Prostate gland (tissue), 2 donors: Measurements from ENCODE around the gene CACNA1S.

Source experiments
- POLR2A ChIP-seq: fragments of 450-650 bp; IDR thresholded peaks from one replicate; pipeline ENCODE4 v1.6.1; 2016; ENCODE audit warnings: antibody characterized with exemption, mild to moderate bottlenecking
- TF ChIP-seq, protein P1 (sequence below), 4 experiments: fragments of 200-600 bp in 2 of 4; fragments of 450-650 bp in 2 of 4; sonication (generic) in 2 of 4; IDR thresholded peaks; 1 replicate in 3 of 4; 2 replicates in 1 of 4; pipeline ENCODE4 v1.5.1; 2016 to 2019; ENCODE audit warnings: antibody characterized with exemption in 4 of 4, mild to moderate bottlenecking in 2 of 4, moderate library complexity in 2 of 4

DNA sequence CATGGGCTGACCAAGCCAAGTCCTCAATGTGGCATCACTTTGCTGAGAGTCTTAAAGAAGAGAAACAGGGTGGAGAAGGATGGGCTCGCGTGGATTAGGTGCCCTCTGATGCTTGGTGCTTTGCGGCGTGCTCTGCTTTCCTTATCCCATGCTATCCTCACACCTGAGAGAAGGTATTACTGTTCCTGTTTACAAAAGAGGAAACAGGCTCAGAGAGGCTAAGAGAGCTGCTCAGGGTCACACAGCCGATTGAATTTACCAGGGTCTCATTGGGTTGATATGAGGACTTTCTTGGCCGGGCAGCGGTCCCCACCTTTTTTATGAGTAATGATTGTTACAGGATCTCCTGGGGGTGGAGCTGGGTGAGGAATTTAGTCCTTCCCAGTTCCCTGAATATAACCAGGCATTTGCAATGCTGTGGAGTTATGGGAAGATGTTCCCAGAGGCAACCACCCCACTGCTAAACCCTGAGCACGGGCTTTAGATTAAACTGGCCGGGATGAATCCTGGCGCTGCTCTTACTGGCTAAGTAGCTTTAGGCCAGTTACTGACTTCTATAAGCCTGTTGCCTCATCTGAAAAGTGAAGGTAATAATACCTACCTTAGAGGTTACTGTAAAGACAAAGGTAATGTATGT, 10.2 kb upstream of the CACNA1S start:
- TF ChIP-seq, protein P1, sequence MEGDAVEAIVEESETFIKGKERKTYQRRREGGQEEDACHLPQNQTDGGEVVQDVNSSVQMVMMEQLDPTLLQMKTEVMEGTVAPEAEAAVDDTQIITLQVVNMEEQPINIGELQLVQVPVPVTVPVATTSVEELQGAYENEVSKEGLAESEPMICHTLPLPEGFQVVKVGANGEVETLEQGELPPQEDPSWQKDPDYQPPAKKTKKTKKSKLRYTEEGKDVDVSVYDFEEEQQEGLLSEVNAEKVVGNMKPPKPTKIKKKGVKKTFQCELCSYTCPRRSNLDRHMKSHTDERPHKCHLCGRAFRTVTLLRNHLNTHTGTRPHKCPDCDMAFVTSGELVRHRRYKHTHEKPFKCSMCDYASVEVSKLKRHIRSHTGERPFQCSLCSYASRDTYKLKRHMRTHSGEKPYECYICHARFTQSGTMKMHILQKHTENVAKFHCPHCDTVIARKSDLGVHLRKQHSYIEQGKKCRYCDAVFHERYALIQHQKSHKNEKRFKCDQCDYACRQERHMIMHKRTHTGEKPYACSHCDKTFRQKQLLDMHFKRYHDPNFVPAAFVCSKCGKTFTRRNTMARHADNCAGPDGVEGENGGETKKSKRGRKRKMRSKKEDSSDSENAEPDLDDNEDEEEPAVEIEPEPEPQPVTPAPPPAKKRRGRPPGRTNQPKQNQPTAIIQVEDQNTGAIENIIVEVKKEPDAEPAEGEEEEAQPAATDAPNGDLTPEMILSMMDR (IDR thresholded peaks at IDR 0.05): no peak
- no peak for TF ChIP-seq POLR2A
